Endometrial microvascular endothelial cells (primary cell): ENCODE results near the gene DGUOK. TPM values are rescaled to one million over a fixed set of nuclear protein-coding genes. Genes with fewer than 3 reads are reported as not detected.

Experiments used
- in situ Hi-C: cut with HindIII; loops from 2 replicates; pipeline ENCODE4 v1.10.0; 2017; ENCODE audit warnings: low sequenced_read_pairs, low pct_unique_long_range_greater_than_20kb; ENCODE audit errors: inconsistent ontology term
- total RNA-seq: library from RNA; depleted of rRNA; stranded (reverse); fragments of >200 nt; gene quantifications from one replicate; pipeline ENCODE4 v1.2.3, GENCODE V29; 2015; ENCODE audit errors: inconsistent ontology term

The DGUOK gene
- total RNA-seq, 1 donor from 2014 or later: 48.4 TPM

GRCh38 chr2:73986085-73986681 lies 59.5 kb downstream of the DGUOK start:
- in situ Hi-C loops: no loop called here

- in situ Hi-C loops: no loop called here
These were observed 60.6 kb downstream of the DGUOK start for GRCh38 chr2:73987109-73987947.

GRCh38 chr2:73987948-73988700 lies 61.4 kb downstream of the DGUOK start:
- in situ Hi-C loops: no loop called here

- in situ Hi-C loops: no loop called here
These were observed 63.3 kb downstream of the DGUOK start for GRCh38 chr2:73989972-73990371.

- in situ Hi-C loops: no loop called here
These were observed 63.9 kb downstream of the DGUOK start for GRCh38 chr2:73990531-73990930.

GRCh38 chr2:73992036-73992435 lies 65.4 kb downstream of the DGUOK start:
- in situ Hi-C loops: no loop called here

GRCh38 chr2:73993376-73993775 lies 66.7 kb downstream of the DGUOK start:
- in situ Hi-C loops: no loop called here

GRCh38 chr2:73993778-73994177 lies 67.1 kb downstream of the DGUOK start:
- in situ Hi-C loops: no loop called here

GRCh38 chr2:73994178-73994831 lies 67.6 kb downstream of the DGUOK start:
- in situ Hi-C loops: no loop called here

GRCh38 chr2:73995810-73996209 lies 69.1 kb downstream of the DGUOK start:
- in situ Hi-C loops: no loop called here

GRCh38 chr2:73997813-73998212 lies 71.1 kb downstream of the DGUOK start:
- in situ Hi-C loops: no loop called here

GRCh38 chr2:73998451-73998850 lies 71.8 kb downstream of the DGUOK start:
- in situ Hi-C loops: no loop called here

- in situ Hi-C loops: no loop called here
These were observed 72.3 kb downstream of the DGUOK start for GRCh38 chr2:73998933-73999332.

- in situ Hi-C loops: no loop called here
These were observed 73.4 kb downstream of the DGUOK start for GRCh38 chr2:73999881-74000597.

- in situ Hi-C loops: no loop called here
These were observed 74.0 kb downstream of the DGUOK start for GRCh38 chr2:74000666-74001065.

GRCh38 chr2:74001121-74001520 lies 74.4 kb downstream of the DGUOK start:
- in situ Hi-C loops: no loop called here

GRCh38 chr2:74001781-74002504 lies 75.3 kb downstream of the DGUOK start:
- in situ Hi-C loops: no loop called here
